ENCODE results near the gene VPS41.
"Not testable (repeated sequence)": the region's sequence is repeated elsewhere in the genome, so short reads cannot be mapped to it uniquely, and the experiment has no call there.

VPS41 gene

DNA sequence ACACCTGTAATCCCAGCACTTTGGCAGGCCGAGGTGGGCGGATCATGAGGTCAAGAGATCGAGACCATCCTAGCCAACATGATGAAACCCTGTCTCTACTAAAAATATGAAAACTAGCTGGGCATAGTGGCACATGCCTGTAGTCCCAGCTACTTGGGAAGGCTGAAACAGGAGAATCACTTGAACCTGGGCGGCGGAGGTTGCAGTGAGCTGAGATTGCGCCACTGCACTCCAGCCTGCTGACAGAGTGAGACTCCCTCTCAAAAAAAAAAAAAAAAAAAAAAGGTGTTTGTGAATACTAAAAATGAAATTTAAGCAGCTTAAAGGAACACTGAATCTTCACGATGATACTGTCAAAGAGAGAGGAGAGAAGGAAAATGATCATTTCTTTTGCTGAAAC is 54.0 kb downstream of the VPS41 start:
- DNase-seq (ENCODE audit: low spot score): not testable (repeated sequence)

GRCh38 chr7:38851321-38851720 is 57.7 kb downstream of the VPS41 start:
- DNase-seq (ENCODE audit: low spot score): no peak

DNA sequence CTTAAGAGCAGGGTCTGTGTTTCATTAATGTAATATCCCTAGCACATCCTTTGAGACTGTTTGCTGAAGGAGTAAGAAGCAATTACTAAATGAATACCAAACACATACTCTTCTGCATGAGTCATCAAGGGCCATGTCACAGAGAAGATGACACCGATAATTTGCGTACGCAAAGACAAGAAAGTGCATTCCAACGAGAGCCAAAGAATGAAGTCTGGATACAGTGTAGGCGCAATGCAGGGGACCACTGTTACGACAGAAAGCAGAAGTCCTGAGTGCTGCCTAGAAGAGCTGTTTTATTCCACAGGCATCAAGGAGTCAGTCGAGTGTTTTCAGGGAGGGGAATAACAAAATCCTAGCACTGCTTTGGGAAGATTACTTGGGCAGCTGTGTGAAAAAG is 62.7 kb downstream of the VPS41 start:
- DNase-seq (ENCODE audit: low spot score): no peak

GRCh38 chr7:38844952-38845563 is 63.9 kb downstream of the VPS41 start:
- DNase-seq (ENCODE audit: low spot score): no peak

GRCh38 chr7:38842746-38843145 is 66.2 kb downstream of the VPS41 start:
- no peak for DNase-seq (ENCODE audit: low spot score)

- no peak for DNase-seq (ENCODE audit: low spot score)
Measured at GRCh38 chr7:38840736-38841460, 68.1 kb downstream of the VPS41 start.

- DNase-seq (ENCODE audit: low spot score): no peak
Measured at GRCh38 chr7:38839851-38840250, 69.1 kb downstream of the VPS41 start.

DNA sequence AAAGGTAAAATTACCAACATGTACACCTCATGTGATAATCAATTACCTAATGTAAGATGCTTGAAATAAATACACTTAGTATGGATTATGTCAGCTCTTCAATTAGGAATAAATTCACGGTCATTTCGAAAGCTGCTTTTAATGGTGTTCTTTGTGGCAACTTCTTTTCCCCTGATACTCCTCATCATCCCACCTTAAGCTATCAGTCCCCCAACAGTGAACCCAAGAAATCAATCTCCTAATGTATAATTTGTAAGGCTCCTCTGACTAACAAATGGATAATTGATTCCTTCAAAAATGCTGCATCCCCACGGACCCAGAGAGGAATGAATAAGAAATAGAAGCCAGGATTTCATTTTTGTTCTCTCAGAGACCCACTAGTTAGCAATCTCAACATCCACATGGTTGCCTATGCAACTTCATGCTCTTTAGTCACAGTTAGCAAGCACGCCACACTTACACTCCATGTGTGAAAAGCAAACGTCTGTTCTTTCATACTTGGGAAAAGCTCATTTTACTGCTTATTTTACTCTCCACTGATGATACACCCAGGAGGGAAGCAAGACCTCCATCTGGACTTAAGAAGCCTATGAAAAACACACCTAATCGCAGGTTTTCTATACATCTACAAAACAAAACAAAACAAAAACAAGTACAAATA is 70.1 kb downstream of the VPS41 start:
- no peak for DNase-seq (ENCODE audit: low spot score)

GRCh38 chr7:38834357-38834756 is 74.6 kb downstream of the VPS41 start:
- no peak for DNase-seq (ENCODE audit: low spot score)

DNA sequence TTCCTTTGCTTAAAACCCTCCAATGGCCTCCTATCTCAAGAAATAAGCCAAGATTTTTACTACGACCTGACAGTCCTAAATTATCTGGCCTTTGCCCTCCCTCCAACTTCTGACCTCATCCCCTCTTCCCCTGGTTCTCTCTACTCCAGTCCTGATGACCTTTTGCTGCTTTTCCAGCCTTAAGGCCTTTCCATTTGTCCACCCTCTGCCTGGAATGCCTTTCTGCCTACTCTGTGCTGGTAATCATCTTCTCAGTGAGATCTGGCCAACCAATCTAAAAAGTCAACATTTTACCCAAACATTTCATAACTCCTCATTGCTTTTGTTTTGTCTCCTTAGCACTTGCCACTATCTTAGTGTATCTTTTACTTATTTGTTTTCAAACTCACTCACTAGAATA is 75.7 kb downstream of the VPS41 start:
- DNase-seq (ENCODE audit: low spot score): no peak

DNA sequence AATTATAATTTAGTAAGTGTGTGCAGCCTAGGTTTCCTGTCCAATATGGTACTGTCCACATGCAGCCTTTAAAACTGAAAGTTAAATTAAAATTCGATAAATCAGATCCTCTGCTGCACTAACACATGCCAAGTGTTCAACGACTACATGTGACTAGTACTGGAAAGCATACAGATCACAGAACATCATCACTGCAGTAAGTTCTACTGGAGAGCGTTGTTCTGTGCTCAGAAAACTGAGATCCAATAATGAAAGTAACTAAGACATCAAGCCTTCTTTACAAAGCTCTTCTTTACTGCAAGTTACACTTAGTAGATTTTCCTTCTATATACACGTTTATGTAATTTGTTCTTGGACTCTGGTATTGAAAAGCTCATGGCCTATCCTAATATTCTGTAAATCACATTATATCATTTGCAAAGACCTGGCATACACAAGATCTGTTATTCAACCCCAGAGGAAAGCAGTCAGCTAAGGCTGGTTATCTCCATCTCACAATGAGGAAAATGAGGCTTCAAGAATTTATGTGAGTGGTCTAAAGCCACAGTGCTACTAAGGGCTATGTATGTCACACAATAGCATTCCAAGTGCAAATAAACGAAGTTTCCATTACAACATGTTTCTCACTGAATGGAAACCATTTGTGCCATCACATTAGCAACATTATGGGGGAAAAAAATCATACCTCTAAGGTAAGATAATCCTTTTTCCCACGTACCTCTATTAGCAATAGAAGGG is 77.6 kb downstream of the VPS41 start:
- DNase-seq (ENCODE audit: low spot score): no peak

- no peak for DNase-seq (ENCODE audit: low spot score)
Measured at GRCh38 chr7:38830826-38831225, 78.2 kb downstream of the VPS41 start.

- no peak for DNase-seq (ENCODE audit: low spot score)
Measured at GRCh38 chr7:38829488-38830165, 79.4 kb downstream of the VPS41 start.

GRCh38 chr7:38828026-38828425 is 81.0 kb downstream of the VPS41 start:
- DNase-seq (ENCODE audit: low spot score): no peak

DNA sequence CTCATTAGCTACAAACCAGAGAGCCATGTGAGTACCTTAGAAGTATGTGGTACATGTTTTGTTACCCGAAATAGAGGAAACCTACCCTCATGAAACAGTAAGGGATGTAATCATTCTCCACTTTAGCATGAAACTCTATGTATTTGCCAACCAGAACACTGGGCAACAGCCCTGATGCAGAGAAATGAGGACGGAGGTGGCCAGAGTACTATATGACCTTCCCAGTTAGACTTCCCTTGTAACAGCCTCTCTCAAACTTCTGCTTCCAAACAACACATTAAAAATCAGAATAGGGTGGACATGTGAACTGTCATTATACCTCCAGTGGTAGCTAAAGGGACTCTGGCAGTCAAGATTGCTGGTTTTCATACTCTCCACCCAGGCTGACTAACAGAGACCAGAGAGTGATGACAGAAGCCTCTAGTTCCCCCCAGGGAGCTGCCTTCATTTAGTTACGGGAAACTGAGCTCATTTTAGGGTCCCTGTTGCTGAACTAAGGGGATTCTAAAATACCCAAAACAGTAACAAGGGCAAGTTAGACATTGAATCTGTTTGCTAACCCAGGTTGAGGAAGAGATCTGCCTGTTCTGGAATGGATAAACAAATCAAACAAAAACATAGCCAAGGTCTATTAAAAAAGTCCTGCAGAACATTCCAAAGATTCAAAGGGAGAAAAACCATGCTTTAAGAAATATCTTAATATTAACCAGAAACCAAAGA is 83.1 kb downstream of the VPS41 start:
- no peak for DNase-seq (ENCODE audit: low spot score)

DNA sequence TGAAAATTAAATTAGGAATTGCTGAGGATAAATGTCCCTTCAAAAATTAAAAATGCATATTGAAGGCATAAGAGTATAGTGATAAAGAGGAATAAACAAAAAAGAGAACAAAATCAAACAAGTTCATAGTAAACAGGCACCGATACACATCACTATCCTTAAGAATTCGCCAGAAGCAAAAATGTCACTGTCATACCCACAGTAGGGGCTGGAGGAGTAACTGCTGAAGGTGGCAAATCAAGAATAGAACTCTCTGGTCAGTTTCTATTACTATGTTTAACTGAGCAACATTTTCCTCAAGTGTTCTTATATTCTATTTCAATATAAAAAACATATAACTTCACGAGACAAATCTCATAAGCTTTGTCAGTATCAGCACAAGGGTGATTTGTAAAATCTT is 84.0 kb downstream of the VPS41 start:
- DNase-seq (ENCODE audit: low spot score): no peak

DNA sequence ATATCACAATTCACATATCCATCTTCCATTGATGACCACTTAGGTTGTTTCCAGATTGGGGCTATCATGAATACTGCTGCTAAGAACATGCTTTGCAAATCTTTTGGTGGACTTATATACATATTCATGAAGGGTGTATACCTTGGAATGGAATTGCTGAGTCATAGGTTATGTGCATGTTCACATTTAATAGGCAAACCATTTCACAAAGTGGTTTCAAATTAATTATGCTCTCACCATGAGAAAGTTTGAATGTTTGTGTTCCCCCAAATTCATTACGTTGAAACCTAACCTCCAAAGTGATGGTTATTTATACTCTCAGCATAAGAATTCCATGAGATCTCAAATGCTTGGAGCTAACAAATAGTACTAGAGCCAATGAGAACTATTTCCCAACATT is 86.4 kb downstream of the VPS41 start:
- DNase-seq (ENCODE audit: low spot score): peak; percentile 61

DNA sequence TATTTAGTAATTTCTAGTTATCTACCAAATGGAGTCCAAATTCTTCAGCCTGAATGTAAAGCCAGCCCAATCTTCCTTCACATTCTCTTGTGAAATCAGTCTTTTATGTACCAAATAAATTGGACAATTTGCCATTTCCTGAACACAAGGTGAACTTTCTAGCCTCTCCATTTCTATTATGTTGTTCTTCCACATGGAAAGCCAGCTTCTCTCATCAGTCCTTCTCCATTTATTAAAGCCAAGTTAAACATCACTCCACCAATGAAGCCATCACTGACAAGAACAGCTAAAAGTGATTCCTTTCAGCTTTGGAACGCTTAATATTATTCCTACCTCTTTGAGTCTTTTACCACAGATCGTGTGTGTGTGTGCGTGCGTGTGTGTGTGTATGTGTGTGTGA is 88.4 kb downstream of the VPS41 start:
- no peak for DNase-seq (ENCODE audit: low spot score)

DNA sequence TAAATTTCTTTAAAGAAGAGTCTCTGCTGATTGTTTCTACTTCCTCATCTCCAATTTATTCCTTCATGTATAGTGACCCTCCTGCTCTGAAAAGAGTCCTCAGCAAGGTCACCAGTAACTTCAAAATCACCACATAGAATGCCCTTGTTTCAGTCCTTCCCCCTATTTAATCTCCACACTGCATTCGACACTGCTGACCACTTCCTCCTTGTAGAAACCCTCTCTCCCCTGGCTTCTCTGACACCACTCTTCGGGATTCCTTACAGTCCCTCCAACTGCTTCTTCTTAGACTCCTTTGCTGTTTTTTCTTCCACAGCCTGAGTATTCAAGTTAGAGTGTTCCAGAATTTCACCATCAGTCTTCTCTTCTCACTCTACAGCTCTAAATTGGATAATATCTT is 89.5 kb downstream of the VPS41 start:
- no peak for DNase-seq (ENCODE audit: low spot score)

DNA sequence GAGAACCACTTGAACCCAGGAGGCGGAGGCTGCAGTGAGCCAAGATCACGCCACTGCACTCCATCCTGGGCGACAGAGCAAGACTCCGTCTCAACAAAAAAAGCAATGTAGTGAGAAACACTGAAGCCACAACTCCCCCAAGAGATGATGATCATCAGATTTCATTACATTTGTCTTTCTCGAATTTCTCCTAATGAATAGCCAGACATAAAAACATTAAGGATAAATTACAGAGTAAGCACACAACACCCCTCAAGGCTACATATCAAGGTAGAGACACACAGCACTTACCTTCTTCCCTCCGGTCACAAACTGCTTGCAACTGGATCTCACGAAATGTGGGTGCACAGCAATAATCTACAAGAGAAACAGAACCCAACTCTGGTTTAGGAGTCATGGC is 91.5 kb downstream of the VPS41 start:
- no peak for DNase-seq (ENCODE audit: low spot score)

DNA sequence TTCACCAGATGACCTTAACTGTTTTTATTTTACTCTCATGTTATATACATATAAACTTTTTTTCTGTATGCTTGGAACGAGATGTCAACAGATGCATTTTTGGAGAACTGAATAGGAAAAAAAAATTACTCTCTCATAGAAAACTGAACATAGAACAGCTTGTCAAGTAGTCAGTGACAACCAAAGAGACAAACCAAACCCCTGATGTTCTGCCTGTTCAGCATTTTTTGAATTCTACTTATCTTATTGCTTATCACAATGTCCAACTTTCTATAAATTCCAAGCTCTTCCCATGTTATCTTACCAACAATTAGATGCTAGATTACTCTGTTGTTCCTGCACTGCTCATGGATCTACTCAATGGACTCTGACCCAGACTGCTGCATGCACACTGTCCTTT is 95.2 kb downstream of the VPS41 start:
- DNase-seq (ENCODE audit: low spot score): no peak

GRCh38 chr7:38806912-38807311 is 102.1 kb downstream of the VPS41 start:
- DNase-seq (ENCODE audit: low spot score): peak; percentile 71
